Right lobe of liver (tissue), 6 donors: Measurements from ENCODE around the gene MAST3. TPM values are rescaled to one million over a fixed set of nuclear protein-coding genes. Genes with fewer than 3 reads are reported as not detected.
A peak's percentile ranks its signal among the peaks of the same experiment; 100 is the strongest.

Experiments used
- ATAC-seq, 4 donors: fragments of 200-7000 bp; cut with Tn5 transposase; one replicate each; pipeline ENCODE4 v1.9.1; 2020; ENCODE audit warnings: mild to moderate bottlenecking in 4 of 4, moderate library complexity in 4 of 4
- DNase-seq, 3 donors: peaks; one replicate each; pipeline ENCODE4 v3.0.0-alpha.2; 2020
- H3K27ac ChIP-seq, 3 donors: fragments of 200-600 bp; one replicate each; pipeline ENCODE4 v1.8.0; 2022
- H3K27me3 ChIP-seq, 2 donors: fragments of 200-600 bp; one replicate each; pipeline ENCODE4 v1.8.0; 2022
- H3K36me3 ChIP-seq, 4 donors: fragments of 200-600 bp; sonication (generic) in 1 of 4; one replicate each; pipeline versions ENCODE4 v1.5.1 to v1.8.0; 2017 to 2022; ENCODE audit warnings: control low read depth in 1 of 4
- H3K4me1 ChIP-seq, 4 donors: fragments of 200-600 bp; sonication (generic) in 1 of 4; one replicate each; pipeline versions ENCODE4 v1.5.1 to v1.8.0; 2017 to 2022; ENCODE audit warnings: control low read depth in 1 of 4
- H3K4me3 ChIP-seq, 3 donors: fragments of 200-600 bp; one replicate each; pipeline ENCODE4 v1.8.0; 2022
- H3K9me3 ChIP-seq, 4 donors: fragments of 200-600 bp; sonication (generic) in 1 of 4; one replicate each; pipeline versions ENCODE4 v1.5.1 to v1.8.0; 2017 to 2022; ENCODE audit warnings: control low read depth in 1 of 4
- CTCF ChIP-seq, 4 donors: fragments of 200-600 bp in 3 of 4; fragments of 450-650 bp in 1 of 4; IDR thresholded peaks; one replicate each; pipeline versions ENCODE4 v1.5.1 to v1.8.0; 2016 to 2022; ENCODE audit warnings: antibody characterized with exemption in 4 of 4, mild to moderate bottlenecking in 2 of 4
- POLR2A ChIP-seq: fragments of 450-650 bp; IDR thresholded peaks from one replicate; pipeline ENCODE4 v1.6.1; 2017; ENCODE audit warnings: antibody characterized with exemption, mild to moderate bottlenecking
- WGBS: methylation state at CpG from one replicate; pipeline ENCODE4 v1.1.6; 2018; ENCODE audit warnings: low coverage, low lambda C conversion rate; ENCODE audit not compliant: insufficient coverage; ENCODE audit errors: missing lambda C conversion rate; 5-methylcytosine and 5-hydroxymethylcytosine counted together
- intact Hi-C, 2 donors: fragments of 100-400 bp; cut with DNase I; formaldehyde crosslinking; loops; one replicate each; pipeline versions ENCODE4 v1.11.2 to v1.14.1; 2022
- total RNA-seq, 6 experiments: library from RNA; depleted of rRNA in 2 of 6; stranded (reverse); fragments of >200 nt in 2 of 6; fragmentation: NEBNext Ultra II Directional in 3 of 6; extraction: Animal tissue kit (Norgen Biotek cat#: 25700) in 3 of 6; gene quantifications; one replicate each; pipeline versions ENCODE4 v1.1.0 to v1.2.4, GENCODE V29; 2016 to 2023
- donor health status: DM: no; HTN: yes; CAD: no.
- donor health status: DM: no; HTN: no; CAD: no.
- donor health status: DM: no; HTN: no; CAD: no.
- donor health status: DM: no; HTN: yes; CAD: no.
- donor health status: DM: no; HTN: yes; CAD: no.

The MAST3 gene
- total RNA-seq, 6 experiments from 2014 or later: 8.0 to 17.9 (median 10.0) TPM

DNA sequence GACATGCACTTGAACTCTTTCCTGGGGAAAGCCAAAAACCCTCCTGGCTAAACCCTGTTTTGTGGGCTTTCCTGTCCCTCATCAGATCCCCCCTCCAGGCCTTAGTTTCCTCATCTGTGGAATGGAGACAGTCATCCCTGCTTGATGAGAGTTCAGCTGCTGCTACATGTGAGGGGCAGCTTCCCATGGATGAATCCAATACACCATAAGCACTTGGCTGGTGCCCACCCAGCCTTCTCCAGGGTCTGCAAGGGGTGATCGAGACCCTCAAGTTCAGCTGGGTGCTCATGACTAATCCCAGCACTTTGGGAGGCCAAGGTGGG lies 32.4 kb upstream of the MAST3 start:
- Histone ChIP-seq H3K4me3 (no peak overlapping the region), H3K36me3 (no peaks in the 10 kb centered on the region), H3K4me1 (no peaks in the 10 kb centered on the region), H3K27me3 (no peaks in the 10 kb centered on the region), H3K9me3 (no peaks in the 10 kb centered on the region), H3K27ac (no peak overlapping the region)
- ATAC-seq (no peak), DNase-seq (no peak)
- WGBS: no CpG with 5 or more reads among the region's 1 CpG
- intact Hi-C loops: loop anchor here in 1 of 2 donors (10.0 kb wide), 1 partner anchor 120 kb away; no protein-coding TSS in a partner anchor
- no peak for TF ChIP-seq POLR2A
- TF ChIP-seq CTCF (IDR thresholded peaks at IDR 0.05): no peak

GRCh38 chr19:18068395-18068794 lies 29.2 kb upstream of the MAST3 start:
- TF ChIP-seq CTCF (IDR thresholded peaks at IDR 0.05) (no peak), POLR2A (no peak)
- ATAC-seq: no peak
- DNase-seq: no peak
- no peaks in the 10 kb centered on the region for H3K27me3 ChIP-seq
- H3K9me3 ChIP-seq: no peaks in the 10 kb centered on the region
- intact Hi-C loops: loop anchor here in 1 of 2 donors (10.0 kb wide), 1 partner anchor 124 kb away; no protein-coding TSS in a partner anchor
- H3K36me3 ChIP-seq: no peaks in the 10 kb centered on the region
- WGBS: 78% methylated on average over 3 of the region's 5 CpGs
- no peak overlapping the region for H3K27ac ChIP-seq
- H3K4me1 ChIP-seq: no peaks in the 10 kb centered on the region
- H3K4me3 ChIP-seq: no peak overlapping the region

- ATAC-seq (peak in 1 of 4 donors; percentile 31), DNase-seq (no peak)
- TF ChIP-seq POLR2A: no peak
- no peak for TF ChIP-seq CTCF (IDR thresholded peaks at IDR 0.05)
- no peak overlapping the region for H3K27ac ChIP-seq
- no peak overlapping the region for H3K4me3 ChIP-seq
- H3K27me3 ChIP-seq: no peaks in the 10 kb centered on the region
- intact Hi-C loops: loop anchor here in 1 of 2 donors (10.0 kb wide), 1 partner anchor 125 kb away; no protein-coding TSS in a partner anchor
- no peaks in the 10 kb centered on the region for H3K4me1 ChIP-seq
- WGBS: 100% methylated on average over 2 of the region's 15 CpGs
- no peaks in the 10 kb centered on the region for H3K9me3 ChIP-seq
- H3K36me3 ChIP-seq: no peaks in the 10 kb centered on the region
These were observed 28.2 kb upstream of the MAST3 start for GRCh38 chr19:18069383-18069782.

GRCh38 chr19:18070181-18070580 lies 27.4 kb upstream of the MAST3 start:
- Histone ChIP-seq H3K27me3 (no peaks in the 10 kb centered on the region), H3K27ac (no peak overlapping the region), H3K36me3 (no peaks in the 10 kb centered on the region), H3K4me1 (no peaks in the 10 kb centered on the region), H3K4me3 (no peak overlapping the region), H3K9me3 (no peaks in the 10 kb centered on the region)
- TF ChIP-seq CTCF (IDR thresholded peaks at IDR 0.05): no peak
- no peak for TF ChIP-seq POLR2A
- intact Hi-C loops: no loop called here
- WGBS: 84% methylated on average over 6 of the region's 11 CpGs
- no peak for ATAC-seq
- no peak for DNase-seq

DNA sequence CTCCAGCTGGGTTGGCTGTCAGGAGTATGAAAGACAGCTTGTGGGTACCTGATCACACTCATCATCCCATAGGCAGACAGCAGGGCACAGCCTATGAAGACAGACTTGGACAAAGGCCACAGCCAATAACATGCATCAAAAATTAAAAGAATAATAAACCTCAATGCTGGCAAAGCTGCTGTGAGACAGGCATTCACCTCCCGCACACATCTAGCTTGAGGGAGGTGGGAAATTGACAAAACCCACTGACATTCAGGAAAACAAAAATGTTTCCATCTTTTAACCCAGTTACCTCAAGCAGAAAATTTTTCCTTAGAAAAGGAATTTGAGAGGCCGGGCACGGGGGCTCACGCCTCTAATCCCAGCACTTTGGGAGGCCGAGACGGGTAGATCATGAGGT lies 25.2 kb upstream of the MAST3 start:
- H3K4me1 ChIP-seq: no peaks in the 10 kb centered on the region
- H3K9me3 ChIP-seq: no peaks in the 10 kb centered on the region
- ATAC-seq: no peak
- H3K4me3 ChIP-seq: no peak overlapping the region
- TF ChIP-seq CTCF (IDR thresholded peaks at IDR 0.05) (no peak), POLR2A (no peak)
- H3K36me3 ChIP-seq: no peaks in the 10 kb centered on the region
- DNase-seq: no peak
- intact Hi-C loops: no loop called here
- no peak overlapping the region for H3K27ac ChIP-seq
- H3K27me3 ChIP-seq: no peaks in the 10 kb centered on the region
- 77% methylated on average over 6 of the region's 6 CpGs for WGBS
